ENCODE results near the gene FYCO1. TPM values are rescaled to one million over a fixed set of nuclear protein-coding genes. Genes with fewer than 3 reads are reported as not detected.

The FYCO1 gene
- total and polyA plus RNA-seq, 2 experiments from 2014 or later = 7.5 to 23.0 TPM

DNA sequence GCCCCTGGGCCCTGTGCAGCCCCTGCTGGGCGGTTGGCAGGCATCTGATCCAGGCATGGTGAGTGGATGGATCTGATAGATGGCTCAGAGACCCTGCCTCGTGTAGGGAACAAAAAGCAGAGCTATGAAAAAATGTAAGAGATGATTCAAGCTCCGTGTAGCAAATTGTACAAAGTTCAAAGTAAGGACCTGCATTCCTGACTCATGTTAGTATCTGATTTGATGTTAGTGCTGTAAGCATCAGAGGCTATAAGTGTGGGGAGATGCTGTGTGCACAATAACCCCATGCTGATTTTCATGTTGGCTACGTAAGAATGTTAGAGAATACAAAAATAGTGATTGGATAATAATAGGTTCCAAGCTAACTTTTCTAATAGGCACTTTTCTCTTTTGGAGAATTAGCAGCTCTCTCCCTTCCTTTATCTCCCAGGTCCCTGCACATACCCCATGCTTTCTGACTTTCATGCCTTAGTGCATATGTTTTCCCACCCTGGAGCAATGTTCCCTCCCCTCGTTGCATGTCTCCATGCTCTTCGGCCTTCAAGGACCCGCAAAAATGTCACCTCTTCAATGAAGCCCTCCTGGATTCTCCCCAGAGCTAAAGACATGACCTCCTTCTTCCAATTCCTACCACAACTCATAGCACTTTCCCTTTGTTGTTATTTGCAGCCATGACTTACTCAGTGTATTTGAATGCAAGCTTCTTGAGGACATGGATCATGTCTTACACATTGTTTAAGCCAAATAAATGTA lies 107.7 kb downstream of the FYCO1 start:
- no peaks in the 10 kb centered on the region for H3K9me2 ChIP-seq (replicated peaks; ENCODE audit: insufficient read depth)
- no peaks in the 10 kb centered on the region for H3K79me2 ChIP-seq
- no peak overlapping the region for H3K4me3 ChIP-seq
- H3K36me3 ChIP-seq (replicated peaks; ENCODE audit: insufficient read depth, low read depth) = no peaks in the 10 kb centered on the region
- TF ChIP-seq EZH2phosphoT487 (IDR thresholded peaks at IDR 0.05; ENCODE audit: low read depth, severe bottlenecking, unreplicated experiment) (no peak), EZH2 (IDR thresholded peaks at IDR 0.05; ENCODE audit: borderline replicate concordance) (no peak)
- TF ChIP-seq, protein P1, sequence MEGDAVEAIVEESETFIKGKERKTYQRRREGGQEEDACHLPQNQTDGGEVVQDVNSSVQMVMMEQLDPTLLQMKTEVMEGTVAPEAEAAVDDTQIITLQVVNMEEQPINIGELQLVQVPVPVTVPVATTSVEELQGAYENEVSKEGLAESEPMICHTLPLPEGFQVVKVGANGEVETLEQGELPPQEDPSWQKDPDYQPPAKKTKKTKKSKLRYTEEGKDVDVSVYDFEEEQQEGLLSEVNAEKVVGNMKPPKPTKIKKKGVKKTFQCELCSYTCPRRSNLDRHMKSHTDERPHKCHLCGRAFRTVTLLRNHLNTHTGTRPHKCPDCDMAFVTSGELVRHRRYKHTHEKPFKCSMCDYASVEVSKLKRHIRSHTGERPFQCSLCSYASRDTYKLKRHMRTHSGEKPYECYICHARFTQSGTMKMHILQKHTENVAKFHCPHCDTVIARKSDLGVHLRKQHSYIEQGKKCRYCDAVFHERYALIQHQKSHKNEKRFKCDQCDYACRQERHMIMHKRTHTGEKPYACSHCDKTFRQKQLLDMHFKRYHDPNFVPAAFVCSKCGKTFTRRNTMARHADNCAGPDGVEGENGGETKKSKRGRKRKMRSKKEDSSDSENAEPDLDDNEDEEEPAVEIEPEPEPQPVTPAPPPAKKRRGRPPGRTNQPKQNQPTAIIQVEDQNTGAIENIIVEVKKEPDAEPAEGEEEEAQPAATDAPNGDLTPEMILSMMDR (IDR thresholded peaks at IDR 0.05; ENCODE audit: poor library complexity) = no peak
- H3K9me3 ChIP-seq (ENCODE audit: low read depth) = no peaks in the 10 kb centered on the region
- no peaks in the 10 kb centered on the region for H3K27me3 ChIP-seq
- no peak overlapping the region for H3K27ac ChIP-seq
- no peak overlapping the region for H2AFZ ChIP-seq
- no peaks in the 10 kb centered on the region for H3K4me1 ChIP-seq (ENCODE audit: insufficient read depth)
- DNase-seq (ENCODE audit: low spot score) = no peak
- no peaks in the 10 kb centered on the region for H4K20me1 ChIP-seq (ENCODE audit: insufficient read depth, poor library complexity, severe bottlenecking)
- 64% methylated on average over 7 of the region's 7 CpGs for WGBS (ENCODE audit: low lambda C conversion rate, missing lambda C conversion rate)
- H3K4me2 ChIP-seq = no peak overlapping the region

DNA sequence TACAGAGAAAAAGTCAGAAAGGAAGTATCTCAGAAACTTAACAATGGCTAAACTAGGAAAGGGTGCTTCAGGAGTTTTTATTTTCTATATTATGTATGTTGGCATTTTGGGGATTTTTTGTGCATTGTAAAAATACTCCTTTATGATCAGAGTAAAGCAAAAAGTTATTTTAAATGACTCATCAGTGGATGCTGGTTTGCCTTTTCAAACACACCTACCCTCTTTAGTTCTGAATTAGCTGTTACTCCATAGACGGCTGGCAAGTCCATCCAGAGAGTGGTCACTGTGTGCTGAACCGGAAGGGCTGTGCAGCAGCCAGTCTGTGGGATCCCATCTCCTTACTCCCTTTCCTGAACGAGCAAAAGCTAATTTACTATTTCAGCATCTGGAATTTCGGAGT lies 108.3 kb downstream of the FYCO1 start:
- Histone ChIP-seq H3K4me1 (ENCODE audit: insufficient read depth) (no peaks in the 10 kb centered on the region), H4K20me1 (ENCODE audit: insufficient read depth, poor library complexity, severe bottlenecking) (no peaks in the 10 kb centered on the region), H3K79me2 (no peaks in the 10 kb centered on the region), H3K9me3 (ENCODE audit: low read depth) (no peaks in the 10 kb centered on the region), H2AFZ (no peak overlapping the region), H3K36me3 (replicated peaks; ENCODE audit: insufficient read depth, low read depth) (no peaks in the 10 kb centered on the region), H3K4me3 (no peak overlapping the region), H3K9me2 (replicated peaks; ENCODE audit: insufficient read depth) (no peaks in the 10 kb centered on the region), H3K27ac (no peak overlapping the region), H3K4me2 (no peak overlapping the region), H3K27me3 (no peaks in the 10 kb centered on the region)
- DNase-seq (ENCODE audit: low spot score) = no peak
- TF ChIP-seq, protein P1 (IDR thresholded peaks at IDR 0.05; ENCODE audit: poor library complexity) = no peak
- no peak for TF ChIP-seq EZH2 (IDR thresholded peaks at IDR 0.05; ENCODE audit: borderline replicate concordance)
- no peak for TF ChIP-seq EZH2phosphoT487 (IDR thresholded peaks at IDR 0.05; ENCODE audit: low read depth, severe bottlenecking, unreplicated experiment)
- 87% methylated on average over 4 of the region's 4 CpGs for WGBS (ENCODE audit: low lambda C conversion rate, missing lambda C conversion rate)

DNA sequence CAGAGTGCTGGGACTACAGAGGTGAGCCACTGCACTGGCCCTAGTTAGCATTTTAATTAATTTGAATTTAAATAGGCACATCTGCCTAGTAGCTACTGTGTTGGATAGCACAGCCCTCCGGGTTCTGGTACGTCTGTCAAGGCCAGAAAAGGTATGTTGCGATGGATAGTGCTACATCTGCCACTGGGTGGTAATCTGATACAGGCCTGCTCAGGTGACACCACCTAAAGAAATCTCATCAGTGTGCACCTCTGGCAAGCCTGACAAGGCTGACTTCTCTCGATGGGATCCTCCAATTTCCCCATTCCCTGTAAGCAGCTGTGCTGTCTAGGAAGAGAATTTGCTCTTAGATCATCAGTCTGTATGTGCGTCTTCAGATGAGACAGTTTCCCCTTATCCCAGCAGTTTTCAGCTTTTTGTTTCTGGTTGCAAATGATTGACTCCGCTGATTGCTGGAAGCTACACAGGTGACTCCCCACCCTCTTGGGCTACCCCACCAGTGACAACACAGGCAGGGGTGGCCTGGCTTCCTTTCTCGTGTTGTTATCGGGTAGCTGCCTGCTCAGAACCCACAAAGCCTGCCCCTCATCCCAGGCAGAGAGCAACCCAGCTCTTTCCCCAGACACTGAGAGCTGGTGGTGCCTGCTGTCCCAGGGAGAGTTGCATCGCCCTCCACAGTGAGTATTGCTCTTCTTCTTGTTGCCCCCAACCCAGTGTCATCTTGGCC lies 109.5 kb downstream of the FYCO1 start, which contains the start of gene CCR9:
TSS of gene CCR9 (plus strand) at position 565 of the 727 bp plus-strand sequence. CDS start 8,391 bp downstream, outside the sequence.
- Histone ChIP-seq H3K9me2 (replicated peaks; ENCODE audit: insufficient read depth) (no peaks in the 10 kb centered on the region), H4K20me1 (ENCODE audit: insufficient read depth, poor library complexity, severe bottlenecking) (no peaks in the 10 kb centered on the region), H3K36me3 (replicated peaks; ENCODE audit: insufficient read depth, low read depth) (no peaks in the 10 kb centered on the region), H3K27ac (no peak within 1 kb of the TSS), H3K4me1 (ENCODE audit: insufficient read depth) (no peaks in the 10 kb centered on the region), H3K4me2 (no peak within 1 kb of the TSS), H3K27me3 (no peaks in the 10 kb centered on the region), H3K79me2 (no peaks in the 10 kb centered on the region), H3K4me3 (no peak within 1 kb of the TSS), H3K9me3 (ENCODE audit: low read depth) (no peaks in the 10 kb centered on the region), H2AFZ (no peak within 1 kb of the TSS)
- 84% methylated on average over 9 of the region's 9 CpGs for WGBS (ENCODE audit: low lambda C conversion rate, missing lambda C conversion rate)
- TF ChIP-seq EZH2phosphoT487 (IDR thresholded peaks at IDR 0.05; ENCODE audit: low read depth, severe bottlenecking, unreplicated experiment) (no peak), EZH2 (IDR thresholded peaks at IDR 0.05; ENCODE audit: borderline replicate concordance) (no peak)
- TF ChIP-seq, protein P1 (IDR thresholded peaks at IDR 0.05; ENCODE audit: poor library complexity) = no peak
- DNase-seq (ENCODE audit: low spot score) = no peak

Measured in hepatocyte (in vitro differentiated cells).